HG03342 (cell line): ENCODE data around the gene WNK3.
"Not testable (repeated sequence)": the region's sequence is repeated elsewhere in the genome, so short reads cannot be mapped to it uniquely, and the experiment has no call there.

ENCODE experiments used
- ATAC-seq: cut with Tn5 transposase; IDR thresholded peaks from one replicate; pipeline ENCODE4 v1.9.1; 2021; ENCODE audit warnings: mild to moderate bottlenecking, moderate library complexity; ENCODE audit not compliant: unreplicated experiment

Gene WNK3

GRCh38 chrX:54357414-54358377, at the start of gene WNK3:
Gene WNK3, minus strand, starts transcription at chrX:54358046.
- no peak for ATAC-seq

- ATAC-seq, result no peak
Measured at GRCh38 chrX:54407266-54407665, 49.4 kb upstream of the WNK3 start.

- no peak for ATAC-seq
Measured at GRCh38 chrX:54397113-54397512, 39.3 kb upstream of the WNK3 start.

- ATAC-seq, result no peak
Measured at GRCh38 chrX:54386314-54386713, 28.5 kb upstream of the WNK3 start.

- not testable (repeated sequence) for ATAC-seq
Measured at GRCh38 chrX:54384661-54385060, 26.8 kb upstream of the WNK3 start.

- ATAC-seq, result no peak
Measured at GRCh38 chrX:54359408-54359807, 1.6 kb upstream of the WNK3 start.

- ATAC-seq, result peak; percentile 51
Measured at GRCh38 chrX:54358424-54359211, 772 bp upstream of the WNK3 start.

GRCh38 chrX:54352677-54353076, 5.2 kb downstream of the WNK3 start:
- no peak for ATAC-seq

- ATAC-seq, result not testable (repeated sequence)
Measured at GRCh38 chrX:54337383-54337782, 20.5 kb downstream of the WNK3 start.

GRCh38 chrX:54325077-54325476, 32.8 kb downstream of the WNK3 start:
- no peak for ATAC-seq

GRCh38 chrX:54320067-54320466, 37.8 kb downstream of the WNK3 start:
- no peak for ATAC-seq

- ATAC-seq, result no peak
Measured at GRCh38 chrX:54306379-54306778, 51.5 kb downstream of the WNK3 start.

- ATAC-seq, result no peak
Measured at GRCh38 chrX:54301516-54301915, 56.3 kb downstream of the WNK3 start.

- no peak for ATAC-seq
Measured at GRCh38 chrX:54294306-54294705, 63.5 kb downstream of the WNK3 start.

- ATAC-seq, result no peak
Measured at GRCh38 chrX:54292755-54293154, 65.1 kb downstream of the WNK3 start.

- no peak for ATAC-seq
Measured at GRCh38 chrX:54291758-54292157, 66.1 kb downstream of the WNK3 start.

GRCh38 chrX:54288968-54289367, 68.9 kb downstream of the WNK3 start:
- ATAC-seq, result no peak

- ATAC-seq, result no peak
Measured at GRCh38 chrX:54288277-54288676, 69.6 kb downstream of the WNK3 start.

GRCh38 chrX:54281676-54282075, 76.2 kb downstream of the WNK3 start:
- ATAC-seq, result no peak

GRCh38 chrX:54280466-54280865, 77.4 kb downstream of the WNK3 start:
- ATAC-seq, result no peak

GRCh38 chrX:54271664-54272063, 86.2 kb downstream of the WNK3 start:
- no peak for ATAC-seq

- ATAC-seq, result peak; percentile 55
Measured at GRCh38 chrX:54248309-54248708, 109.5 kb downstream of the WNK3 start.
